GM19324 (cell line): ENCODE results near the gene ZFY.
"Not testable (repeated sequence)": the region's sequence is repeated elsewhere in the genome, so short reads cannot be mapped to it uniquely, and the experiment has no call there.

ENCODE experiments used
- ATAC-seq: cut with Tn5 transposase; IDR thresholded peaks from one replicate; pipeline ENCODE4 v1.9.1; 2021; ENCODE audit warnings: mild to moderate bottlenecking, moderate library complexity; ENCODE audit not compliant: unreplicated experiment, low FRiP score

Gene ZFY

GRCh38 chrY:2972708-2973107, 37.5 kb downstream of the ZFY start:
- no peak for ATAC-seq

GRCh38 chrY:2973110-2973751, 38.0 kb downstream of the ZFY start:
- no peak for ATAC-seq

GRCh38 chrY:2979283-2979682, 44.1 kb downstream of the ZFY start:
- no peak for ATAC-seq

GRCh38 chrY:2984491-2984890, 49.3 kb downstream of the ZFY start:
- ATAC-seq: no peak

- ATAC-seq: not testable (repeated sequence)
These were observed 52.0 kb downstream of the ZFY start for GRCh38 chrY:2987178-2987577.

GRCh38 chrY:2997369-2997768, 62.2 kb downstream of the ZFY start:
- not testable (repeated sequence) for ATAC-seq

GRCh38 chrY:3002190-3002589, 67.0 kb downstream of the ZFY start:
- ATAC-seq: no peak

- ATAC-seq: no peak
These were observed 67.7 kb downstream of the ZFY start for GRCh38 chrY:3002680-3003515.

GRCh38 chrY:3003516-3003830, 68.3 kb downstream of the ZFY start:
- no peak for ATAC-seq

- ATAC-seq: no peak
These were observed 68.7 kb downstream of the ZFY start for GRCh38 chrY:3003846-3004245.

GRCh38 chrY:3006031-3006430, 70.8 kb downstream of the ZFY start:
- not testable (repeated sequence) for ATAC-seq

- no peak for ATAC-seq
These were observed 72.8 kb downstream of the ZFY start for GRCh38 chrY:3007967-3008366.

- no peak for ATAC-seq
These were observed 77.0 kb downstream of the ZFY start for GRCh38 chrY:3012226-3012625.

GRCh38 chrY:3016594-3016993, 81.4 kb downstream of the ZFY start:
- no peak for ATAC-seq

GRCh38 chrY:3018546-3018945, 83.4 kb downstream of the ZFY start:
- no peak for ATAC-seq

- no peak for ATAC-seq
These were observed 84.4 kb downstream of the ZFY start for GRCh38 chrY:3019584-3019983.

GRCh38 chrY:3021176-3021575, 86.0 kb downstream of the ZFY start:
- no peak for ATAC-seq

- ATAC-seq: no peak
These were observed 88.4 kb downstream of the ZFY start for GRCh38 chrY:3023606-3024005.

GRCh38 chrY:3025357-3025756, 90.2 kb downstream of the ZFY start:
- ATAC-seq: no peak
